ENCODE results near the gene KLF7.

Gene KLF7

DNA sequence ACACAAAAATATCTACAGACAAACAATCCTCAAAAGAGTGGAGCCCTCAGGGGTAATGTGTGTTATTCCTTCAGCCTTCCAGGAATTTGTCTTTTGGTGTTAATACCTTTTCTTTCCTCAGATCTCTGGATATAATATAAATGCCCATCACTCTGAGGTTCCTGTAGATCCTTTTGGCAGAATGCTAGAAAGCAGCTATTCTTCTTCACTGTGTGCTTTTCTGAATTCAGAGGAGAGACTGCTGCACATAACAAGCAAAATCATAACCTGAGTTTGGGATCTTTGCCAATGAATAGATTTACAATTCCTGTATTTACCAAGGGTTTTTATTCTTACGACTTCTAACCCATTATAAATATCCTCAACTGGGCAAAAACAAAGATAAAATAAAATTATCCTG is 57.3 kb downstream of the KLF7 start:
- H3K27ac ChIP-seq = no peak overlapping the region

DNA sequence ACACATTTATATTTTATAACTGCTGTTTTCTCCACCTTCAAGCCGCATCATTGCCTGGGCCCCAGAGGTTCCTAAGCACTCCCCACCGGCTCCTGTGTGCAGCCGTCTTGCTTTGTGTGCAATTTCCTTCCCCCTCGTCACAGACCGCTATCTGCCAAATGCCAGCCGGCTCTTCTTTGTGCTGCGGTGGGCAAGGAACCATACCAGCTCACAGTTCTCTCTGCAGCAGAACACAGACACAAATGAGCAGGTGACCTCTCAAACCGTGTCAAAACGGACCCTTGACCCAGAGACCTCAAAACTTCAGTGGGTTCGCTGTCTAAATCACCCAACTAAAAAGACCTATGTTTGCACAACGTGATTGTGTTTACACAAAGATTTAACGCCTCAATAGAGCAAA is 58.2 kb downstream of the KLF7 start:
- no peak overlapping the region for H3K27ac ChIP-seq
- TF ChIP-seq, protein P1, sequence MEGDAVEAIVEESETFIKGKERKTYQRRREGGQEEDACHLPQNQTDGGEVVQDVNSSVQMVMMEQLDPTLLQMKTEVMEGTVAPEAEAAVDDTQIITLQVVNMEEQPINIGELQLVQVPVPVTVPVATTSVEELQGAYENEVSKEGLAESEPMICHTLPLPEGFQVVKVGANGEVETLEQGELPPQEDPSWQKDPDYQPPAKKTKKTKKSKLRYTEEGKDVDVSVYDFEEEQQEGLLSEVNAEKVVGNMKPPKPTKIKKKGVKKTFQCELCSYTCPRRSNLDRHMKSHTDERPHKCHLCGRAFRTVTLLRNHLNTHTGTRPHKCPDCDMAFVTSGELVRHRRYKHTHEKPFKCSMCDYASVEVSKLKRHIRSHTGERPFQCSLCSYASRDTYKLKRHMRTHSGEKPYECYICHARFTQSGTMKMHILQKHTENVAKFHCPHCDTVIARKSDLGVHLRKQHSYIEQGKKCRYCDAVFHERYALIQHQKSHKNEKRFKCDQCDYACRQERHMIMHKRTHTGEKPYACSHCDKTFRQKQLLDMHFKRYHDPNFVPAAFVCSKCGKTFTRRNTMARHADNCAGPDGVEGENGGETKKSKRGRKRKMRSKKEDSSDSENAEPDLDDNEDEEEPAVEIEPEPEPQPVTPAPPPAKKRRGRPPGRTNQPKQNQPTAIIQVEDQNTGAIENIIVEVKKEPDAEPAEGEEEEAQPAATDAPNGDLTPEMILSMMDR (IDR thresholded peaks at IDR 0.05) = no peak
- no peak for TF ChIP-seq ZFX (IDR thresholded peaks at IDR 0.05; ENCODE audit: borderline replicate concordance)

More for the DNA sequence above, 57.3 kb downstream of the KLF7 start:
- TF ChIP-seq, protein P1 (IDR thresholded peaks at IDR 0.05) = no peak
- TF ChIP-seq ZFX (IDR thresholded peaks at IDR 0.05; ENCODE audit: borderline replicate concordance) = no peak

DNA sequence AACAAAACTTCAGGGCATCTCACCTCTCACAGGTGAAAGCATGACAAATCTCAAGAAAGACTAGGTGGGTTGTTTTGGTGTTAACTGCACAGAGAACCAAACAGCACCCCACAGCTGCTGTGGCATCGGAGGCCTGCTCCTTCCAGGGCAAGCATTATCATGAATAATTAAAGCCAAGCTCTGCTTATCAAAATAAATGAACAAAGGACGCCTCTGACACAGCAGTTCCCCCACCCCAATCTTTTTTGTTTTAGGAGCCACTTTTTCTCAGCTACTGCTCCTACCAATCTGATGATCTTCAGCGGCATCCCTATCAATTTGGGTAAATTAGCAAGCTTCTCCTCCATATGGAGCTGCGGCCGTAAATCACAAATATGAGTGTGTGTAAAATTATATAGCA is 58.6 kb downstream of the KLF7 start:
- H3K27ac ChIP-seq = no peak overlapping the region
- no peak for TF ChIP-seq ZFX (IDR thresholded peaks at IDR 0.05; ENCODE audit: borderline replicate concordance)
- TF ChIP-seq, protein P1 (IDR thresholded peaks at IDR 0.05) = no peak

DNA sequence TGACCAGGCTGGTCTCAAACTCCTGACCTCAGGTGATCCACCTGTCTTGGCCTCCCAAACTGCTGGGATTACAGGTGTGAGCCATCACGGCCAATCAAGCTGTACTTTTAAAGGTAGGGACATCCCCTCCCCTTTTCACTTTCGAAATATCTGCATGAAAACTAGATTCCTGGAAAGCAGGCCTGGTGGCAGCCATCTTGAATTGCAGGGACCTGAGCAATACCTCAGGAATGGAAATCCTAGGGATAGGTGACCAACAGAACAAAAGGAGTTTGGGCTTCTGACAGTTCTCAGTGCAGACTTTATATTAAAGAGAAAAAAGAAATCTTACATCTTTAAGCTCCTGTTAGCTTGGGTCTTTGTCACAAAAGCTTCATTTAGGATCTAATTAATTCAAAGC is 62.6 kb downstream of the KLF7 start:
- TF ChIP-seq ZFX (IDR thresholded peaks at IDR 0.05; ENCODE audit: borderline replicate concordance) = no peak
- TF ChIP-seq, protein P1 (IDR thresholded peaks at IDR 0.05) = no peak

DNA sequence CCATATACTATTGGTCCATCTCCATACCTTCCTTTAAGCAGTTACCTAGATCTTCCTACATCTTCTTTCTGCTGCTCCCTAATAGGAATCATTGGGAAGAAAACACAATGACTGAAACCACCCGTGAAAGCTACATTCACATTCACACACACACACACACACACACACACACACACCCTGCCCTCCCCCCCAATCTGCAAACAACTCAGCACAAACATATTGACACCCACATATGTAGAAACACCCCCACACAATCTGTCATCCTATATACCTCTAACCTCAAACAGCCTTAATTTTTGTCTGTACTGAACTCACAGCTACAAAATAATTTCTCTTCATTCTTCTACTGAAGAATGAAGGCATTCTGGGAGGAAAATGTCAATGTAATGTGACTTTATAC is 63.8 kb downstream of the KLF7 start:
- no peak for TF ChIP-seq ZFX (IDR thresholded peaks at IDR 0.05; ENCODE audit: borderline replicate concordance)
- TF ChIP-seq, protein P1 (IDR thresholded peaks at IDR 0.05) = no peak
- no peak overlapping the region for H3K27ac ChIP-seq

More for the DNA sequence above, 62.6 kb downstream of the KLF7 start:
- no peak overlapping the region for H3K27ac ChIP-seq

DNA sequence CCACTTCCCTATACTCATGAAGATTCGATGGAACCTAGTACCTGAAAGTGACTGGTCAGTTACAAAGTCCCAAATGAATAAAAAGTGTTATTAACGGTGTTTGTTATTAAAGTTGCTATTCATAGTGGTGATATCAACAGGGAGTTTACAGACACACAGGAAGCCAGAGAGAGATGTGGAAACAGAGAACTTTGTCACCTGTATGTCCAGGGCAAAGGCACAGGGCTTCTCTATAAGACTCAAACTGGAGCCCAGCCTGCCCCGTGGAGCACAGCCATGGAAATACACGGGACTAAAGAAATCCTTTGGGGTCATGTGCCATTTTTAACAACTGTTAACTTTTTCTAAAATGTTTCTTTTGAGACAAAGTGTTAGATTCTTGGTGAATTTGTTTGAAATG is 68.5 kb downstream of the KLF7 start:
- H3K27ac ChIP-seq = no peak overlapping the region
- TF ChIP-seq, protein P1 (IDR thresholded peaks at IDR 0.05) = no peak
- no peak for TF ChIP-seq ZFX (IDR thresholded peaks at IDR 0.05; ENCODE audit: borderline replicate concordance)

DNA sequence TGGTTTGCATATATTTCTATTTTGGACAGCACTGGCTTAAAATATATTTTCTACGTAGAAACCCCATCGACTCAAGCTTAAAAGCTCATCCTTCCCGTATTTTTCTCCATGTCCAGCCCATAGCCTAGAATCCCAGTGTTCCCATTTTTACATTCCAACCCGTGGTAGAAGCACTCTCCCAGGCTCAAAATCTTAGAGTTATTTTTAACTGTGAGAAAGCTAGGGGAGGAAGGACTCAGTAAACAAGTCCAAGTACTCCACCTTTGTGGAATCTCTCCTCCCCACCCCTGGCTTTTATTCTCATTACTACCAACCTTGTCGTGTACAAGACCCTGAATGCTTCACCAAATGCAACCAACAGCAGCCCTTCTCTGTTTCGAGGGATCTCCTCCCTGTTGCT is 69.8 kb downstream of the KLF7 start:
- TF ChIP-seq, protein P1 (IDR thresholded peaks at IDR 0.05) = no peak
- no peak for TF ChIP-seq ZFX (IDR thresholded peaks at IDR 0.05; ENCODE audit: borderline replicate concordance)
- H3K27ac ChIP-seq = no peak overlapping the region

Measured in 22Rv1 (cell line).